GM12878 (cell line): ENCODE data around the gene FAM222B.
"Not testable (repeated sequence)": the region's sequence is repeated elsewhere in the genome, so short reads cannot be mapped to it uniquely, and the experiment has no call there.

Experiments used
- CBX3 ChIP-seq: fragments of 200-600 bp; sonication (generic); IDR thresholded peaks from 2 replicates; pipeline ENCODE4 v1.6.1; 2016; ENCODE audit warnings: low read depth, borderline replicate concordance
- EP300 ChIP-seq, 2 experiments: fragments of 150-350 bp in 1 of 2; IDR thresholded peaks; 2 replicates each; pipeline ENCODE4 v1.6.1; 2011 to 2012; ENCODE audit warnings: low read depth in 2 of 2, low read length in 2 of 2, borderline replicate concordance in 1 of 2, improper control_type of control experiment in 1 of 2, inconsistent platforms in 1 of 2; ENCODE audit not compliant: control insufficient read depth in 1 of 2
- HDAC2 ChIP-seq: fragments of 200-600 bp; sonication (generic); IDR thresholded peaks from 2 replicates; pipeline ENCODE4 v1.6.1; 2017
- MYC ChIP-seq: IDR thresholded peaks from 2 replicates; pipeline ENCODE4 v1.6.1; 2011; ENCODE audit warnings: mild to moderate bottlenecking, low read length, moderate library complexity, inconsistent platforms; ENCODE audit not compliant: insufficient read depth, insufficient replicate concordance, insufficient read length, severe bottlenecking
- POLR2A ChIP-seq: IDR thresholded peaks from 2 replicates; pipeline ENCODE4 v1.6.1; 2011; ENCODE audit warnings: low read depth, mild to moderate bottlenecking, low read length
- SP1 ChIP-seq: IDR thresholded peaks from one replicate; pipeline ENCODE4 v1.6.1; 2011; ENCODE audit warnings: low read depth, low read length
- TF ChIP-seq, protein P1 (sequence below), 3 experiments: IDR thresholded peaks in 2 of 3; conservative IDR thresholded peaks in 1 of 3; 2 replicates each; pipeline ENCODE4 v1.5.1; 2011; ENCODE audit warnings: low read depth in 3 of 3, low read length in 3 of 3, mild to moderate bottlenecking in 3 of 3, control low read depth in 2 of 3, moderate library complexity in 2 of 3, inconsistent platforms in 1 of 3, mixed read lengths in 1 of 3; ENCODE audit not compliant: control insufficient read depth in 2 of 3, insufficient read depth in 1 of 3; ENCODE audit errors: extremely low read depth in 1 of 3

DNA sequence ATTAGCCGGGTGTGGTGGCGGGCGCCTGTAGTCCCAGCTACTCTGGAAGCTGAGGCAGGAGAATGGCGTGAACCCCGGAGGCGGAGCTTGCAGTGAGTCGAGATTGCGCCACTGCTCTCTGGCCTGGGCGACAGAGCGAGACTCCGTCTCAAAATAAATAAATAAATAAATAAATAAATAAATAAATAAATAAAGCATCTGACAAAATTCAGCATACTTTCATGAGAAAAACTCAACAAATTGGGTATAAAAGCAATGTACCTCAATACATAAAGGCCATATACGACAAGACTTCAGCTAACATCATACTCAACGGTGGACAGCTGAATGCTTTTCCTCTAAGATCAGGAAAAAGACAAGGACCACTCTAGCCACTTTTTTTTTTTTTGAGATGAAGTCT is 63.0 kb downstream of the FAM222B start:
- TF ChIP-seq, protein P1, sequence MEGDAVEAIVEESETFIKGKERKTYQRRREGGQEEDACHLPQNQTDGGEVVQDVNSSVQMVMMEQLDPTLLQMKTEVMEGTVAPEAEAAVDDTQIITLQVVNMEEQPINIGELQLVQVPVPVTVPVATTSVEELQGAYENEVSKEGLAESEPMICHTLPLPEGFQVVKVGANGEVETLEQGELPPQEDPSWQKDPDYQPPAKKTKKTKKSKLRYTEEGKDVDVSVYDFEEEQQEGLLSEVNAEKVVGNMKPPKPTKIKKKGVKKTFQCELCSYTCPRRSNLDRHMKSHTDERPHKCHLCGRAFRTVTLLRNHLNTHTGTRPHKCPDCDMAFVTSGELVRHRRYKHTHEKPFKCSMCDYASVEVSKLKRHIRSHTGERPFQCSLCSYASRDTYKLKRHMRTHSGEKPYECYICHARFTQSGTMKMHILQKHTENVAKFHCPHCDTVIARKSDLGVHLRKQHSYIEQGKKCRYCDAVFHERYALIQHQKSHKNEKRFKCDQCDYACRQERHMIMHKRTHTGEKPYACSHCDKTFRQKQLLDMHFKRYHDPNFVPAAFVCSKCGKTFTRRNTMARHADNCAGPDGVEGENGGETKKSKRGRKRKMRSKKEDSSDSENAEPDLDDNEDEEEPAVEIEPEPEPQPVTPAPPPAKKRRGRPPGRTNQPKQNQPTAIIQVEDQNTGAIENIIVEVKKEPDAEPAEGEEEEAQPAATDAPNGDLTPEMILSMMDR (IDR thresholded peaks at IDR 0.05 in 2 of 3, conservative IDR thresholded peaks at IDR 0.05 in 1 of 3; ENCODE audit: control insufficient read depth in 2 of 3, extremely low read depth in 1 of 3, insufficient read depth in 1 of 3, low read depth in 3 of 3, low read length in 3 of 3), result not testable (repeated sequence)
- TF ChIP-seq SP1; CBX3; POLR2A; EP300 (IDR thresholded peaks at IDR 0.05; ENCODE audit: borderline replicate concordance in 1 of 2, control insufficient read depth in 1 of 2, low read depth in 2 of 2, low read length in 2 of 2); HDAC2; MYC: not testable (repeated sequence)
